ENCODE data around the gene MLLT6. TPM values are rescaled to one million over a fixed set of nuclear protein-coding genes. Genes with fewer than 3 reads are reported as not detected.

Gene MLLT6
- total RNA-seq, 2 donors from 2014 or later, result 232 to 395 TPM

DNA sequence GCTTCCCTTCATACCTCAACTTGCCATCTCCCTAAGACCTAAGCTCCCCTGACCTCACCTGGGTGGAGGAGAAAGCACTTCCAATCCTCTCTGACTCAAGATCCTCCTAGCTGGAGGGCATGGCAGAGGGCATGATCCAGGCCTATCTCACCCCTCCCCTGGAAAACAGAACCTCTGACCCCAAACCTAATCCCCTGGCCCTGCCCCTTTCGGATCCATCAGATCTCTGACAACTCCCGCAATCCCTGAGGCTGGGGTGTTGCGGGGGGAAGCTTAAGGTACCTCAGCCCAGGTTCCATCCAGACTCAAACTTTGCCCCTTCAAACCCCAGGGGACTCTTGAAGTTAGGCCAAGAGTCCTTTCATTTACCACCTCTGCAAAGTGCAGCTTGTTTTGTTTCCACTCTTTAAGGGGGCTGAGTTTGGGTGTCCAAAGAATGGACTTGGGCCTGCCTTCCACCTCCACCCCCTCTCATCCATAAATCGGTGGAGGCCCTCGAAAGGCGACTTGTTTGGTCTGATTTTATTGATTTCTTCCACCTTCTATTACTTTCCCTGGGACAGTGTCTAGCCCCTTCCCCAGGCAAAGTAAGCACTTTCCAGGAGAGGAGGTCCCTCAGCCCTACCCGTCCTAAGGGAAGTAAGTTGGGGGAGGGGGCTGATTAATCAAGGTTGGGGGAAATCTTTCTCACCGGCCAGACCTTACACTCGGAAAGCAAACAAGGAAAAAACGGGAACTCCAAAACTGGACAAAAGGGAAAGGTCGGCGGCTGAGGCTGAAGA is 32.9 kb upstream of the MLLT6 start:
- Mint-ChIP-seq H3K4me3 (peak overlapping the region; percentile 56), H3K9me3 (no peaks in the 10 kb centered on the region), H3K27me3 (peaks cover 28% of the 10 kb centered on the region), H3K36me3 (ENCODE audit: low read depth) (peaks cover 16% of the 10 kb centered on the region), H3K4me1 (peaks cover 28% of the 10 kb centered on the region), H3K27ac (no peak overlapping the region)
- no peak for ATAC-seq (replicated peaks)

DNA sequence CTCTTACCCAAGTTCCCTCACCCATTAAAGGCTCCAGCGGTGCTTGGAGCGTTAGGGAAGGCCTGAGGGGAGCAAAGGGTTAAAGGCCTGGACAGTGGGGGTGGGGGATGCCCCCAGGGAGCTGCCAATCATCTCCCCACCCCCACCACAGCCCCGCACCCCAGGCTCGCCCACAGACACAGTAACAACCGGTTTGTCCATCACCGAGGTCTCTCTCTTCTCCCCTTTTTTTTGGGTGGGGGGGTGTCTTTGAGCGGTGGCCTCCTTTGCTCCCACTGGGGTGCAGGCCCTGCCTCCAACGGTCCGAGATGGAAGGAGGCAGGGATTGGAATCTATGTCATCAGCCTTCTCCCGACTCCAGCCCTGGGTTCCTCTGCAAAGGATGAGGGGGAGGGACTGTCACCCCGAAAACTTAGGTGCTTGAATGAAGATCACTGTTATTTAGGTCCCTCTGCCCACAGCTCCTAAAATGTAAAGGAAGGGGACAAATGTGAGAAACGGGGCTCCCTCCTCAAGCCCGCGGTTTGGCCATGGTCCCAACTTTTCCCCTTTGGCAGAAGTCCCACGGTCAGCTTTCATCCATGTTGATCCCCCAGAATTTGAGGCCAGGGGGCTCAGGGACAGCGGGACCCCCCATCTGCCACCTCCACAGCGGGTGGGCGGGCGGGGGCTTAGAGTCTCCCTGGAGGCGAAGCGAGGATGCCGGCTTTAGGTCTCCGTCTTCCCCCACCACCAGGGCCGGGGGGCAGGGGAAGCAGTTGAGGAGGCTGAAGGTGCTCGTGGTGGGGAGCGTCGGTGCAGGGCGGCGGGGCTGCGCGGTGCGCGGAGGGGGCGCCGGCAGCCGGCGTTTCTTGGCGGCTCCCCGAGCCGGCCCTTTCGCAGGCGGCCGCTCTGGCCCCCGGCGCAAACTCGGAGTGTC is 32.0 kb upstream of the MLLT6 start:
- peaks cover 16% of the 10 kb centered on the region for H3K36me3 Mint-ChIP-seq (ENCODE audit: low read depth)
- H3K27me3 Mint-ChIP-seq, result peaks cover 23% of the 10 kb centered on the region
- H3K27ac Mint-ChIP-seq, result no peak overlapping the region
- peaks cover 28% of the 10 kb centered on the region for H3K4me1 Mint-ChIP-seq
- ATAC-seq (replicated peaks), result no peak
- no peaks in the 10 kb centered on the region for H3K9me3 Mint-ChIP-seq
- peak overlapping the region; percentile 56 for H3K4me3 Mint-ChIP-seq

DNA sequence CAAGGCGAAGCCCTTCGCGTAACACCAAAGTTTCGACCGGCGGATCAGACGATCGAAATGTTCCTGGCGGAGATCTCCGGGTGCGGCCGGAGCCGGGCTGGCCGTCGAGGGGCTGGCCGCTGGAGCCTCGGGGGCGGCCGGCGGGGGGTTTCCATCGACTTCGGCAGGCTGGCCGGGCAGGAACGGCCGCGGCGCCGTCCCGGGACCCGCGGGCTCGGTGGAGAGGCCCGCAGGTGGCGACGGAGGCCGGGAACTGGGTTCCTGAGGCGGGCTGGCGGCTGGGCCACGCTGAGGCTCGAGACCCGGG is 31.4 kb upstream of the MLLT6 start:
- H3K36me3 Mint-ChIP-seq (ENCODE audit: low read depth), result peaks cover 16% of the 10 kb centered on the region
- ATAC-seq (replicated peaks), result no peak
- no peaks in the 10 kb centered on the region for H3K9me3 Mint-ChIP-seq
- peaks cover 17% of the 10 kb centered on the region for H3K27me3 Mint-ChIP-seq
- H3K4me1 Mint-ChIP-seq, result peaks cover 28% of the 10 kb centered on the region
- H3K27ac Mint-ChIP-seq, result no peak overlapping the region
- peak overlapping the region; percentile 15 for H3K4me3 Mint-ChIP-seq

DNA sequence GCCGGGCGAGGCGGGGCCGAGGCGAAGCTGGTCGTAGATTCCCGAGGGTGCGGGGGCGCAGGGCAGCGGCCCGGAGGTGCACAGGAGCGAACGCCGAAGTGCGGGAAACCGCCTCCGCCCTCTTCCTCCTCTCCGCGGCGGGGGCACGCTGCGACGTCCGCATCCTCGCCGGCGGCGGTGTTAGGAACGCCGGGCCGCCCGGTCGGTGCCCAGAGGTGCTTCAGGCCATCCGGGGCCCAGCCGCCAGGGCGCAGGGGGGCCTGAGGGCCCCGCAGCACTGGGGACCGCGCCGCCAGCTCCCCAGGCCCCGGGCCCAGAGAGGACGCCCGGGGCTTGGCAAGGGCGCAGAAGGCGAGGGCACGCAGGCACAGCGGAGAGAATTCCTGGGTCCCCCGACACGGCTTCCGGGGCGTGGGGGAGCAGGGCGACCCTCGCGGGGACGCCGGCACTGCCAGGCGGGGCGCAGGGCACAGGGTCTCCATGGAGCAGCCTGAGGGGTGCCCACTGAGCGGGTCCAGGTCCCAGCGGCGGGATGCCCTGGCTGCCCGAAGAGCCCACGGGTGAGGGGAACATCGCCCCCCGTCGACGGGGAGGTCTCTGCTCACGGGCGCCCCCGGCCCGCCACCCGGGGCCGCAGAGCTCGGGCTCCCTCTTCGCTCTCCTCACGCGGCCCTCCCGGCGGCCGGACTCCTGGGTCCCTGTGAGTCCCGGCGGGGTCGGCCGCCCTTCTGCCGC is 30.9 kb upstream of the MLLT6 start:
- peak overlapping the region; percentile 62 for H3K4me3 Mint-ChIP-seq
- peaks cover 28% of the 10 kb centered on the region for H3K4me1 Mint-ChIP-seq
- peaks cover 12% of the 10 kb centered on the region for H3K27me3 Mint-ChIP-seq
- H3K27ac Mint-ChIP-seq, result no peak overlapping the region
- no peaks in the 10 kb centered on the region for H3K9me3 Mint-ChIP-seq
- peak; percentile 5 for ATAC-seq (replicated peaks)
- H3K36me3 Mint-ChIP-seq (ENCODE audit: low read depth), result peaks cover 16% of the 10 kb centered on the region

DNA sequence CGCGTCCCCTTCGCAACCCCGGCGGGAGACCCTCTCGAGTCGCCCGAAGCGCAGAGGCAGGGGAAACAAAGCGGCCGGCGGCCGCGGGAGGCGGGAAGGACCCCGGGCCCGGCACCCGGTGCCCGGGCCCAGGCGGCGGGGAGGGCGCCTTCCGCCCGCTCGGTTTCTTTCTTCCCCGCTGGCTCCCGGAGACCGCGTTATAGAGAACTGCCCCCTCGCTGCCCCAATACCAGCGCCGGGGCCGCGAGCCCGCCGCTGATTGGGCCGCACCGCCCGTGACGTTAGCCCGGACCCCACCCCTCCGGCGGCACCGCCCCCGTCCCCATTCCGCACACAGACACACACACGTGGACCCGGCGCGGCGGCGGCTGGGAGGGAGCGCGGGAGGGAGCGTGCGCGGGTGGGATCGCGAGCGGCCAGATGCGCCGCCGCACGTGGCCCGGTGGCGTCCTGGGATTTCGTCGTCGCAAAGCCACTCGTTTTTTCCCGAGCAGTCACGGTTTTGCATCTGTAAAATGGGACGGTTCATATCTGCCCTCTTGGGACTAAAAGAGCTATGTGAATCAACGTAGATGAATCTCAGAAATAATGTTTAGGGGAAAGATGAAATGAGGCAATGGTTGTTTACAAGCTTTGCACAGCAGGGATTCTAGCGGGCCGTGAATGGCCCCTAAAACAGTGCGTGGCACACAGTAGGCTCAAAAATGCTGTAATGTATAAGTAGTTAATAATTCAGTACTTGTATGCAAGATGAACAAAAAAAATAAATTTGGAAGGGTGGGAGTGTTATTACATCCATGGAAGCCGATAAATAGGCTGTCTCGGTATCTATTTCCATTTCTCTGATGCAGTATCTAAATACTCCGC is 30.1 kb upstream of the MLLT6 start, which contains the start of gene EPOP:
Gene EPOP (minus strand): TSS at position 209 of the 867 bp plus-strand sequence. CDS start 462 bp downstream, outside the sequence.
- peaks cover 28% of the 10 kb centered on the region for H3K4me1 Mint-ChIP-seq
- peaks cover 16% of the 10 kb centered on the region for H3K36me3 Mint-ChIP-seq (ENCODE audit: low read depth)
- H3K27me3 Mint-ChIP-seq, result peaks cover 5% of the 10 kb centered on the region
- ATAC-seq (replicated peaks), result peak; percentile 85
- no peaks in the 10 kb centered on the region for H3K9me3 Mint-ChIP-seq
- peak within 1 kb of the TSS; percentile 62 for H3K4me3 Mint-ChIP-seq
- H3K27ac Mint-ChIP-seq, result peak within 1 kb of the TSS; percentile 50

DNA sequence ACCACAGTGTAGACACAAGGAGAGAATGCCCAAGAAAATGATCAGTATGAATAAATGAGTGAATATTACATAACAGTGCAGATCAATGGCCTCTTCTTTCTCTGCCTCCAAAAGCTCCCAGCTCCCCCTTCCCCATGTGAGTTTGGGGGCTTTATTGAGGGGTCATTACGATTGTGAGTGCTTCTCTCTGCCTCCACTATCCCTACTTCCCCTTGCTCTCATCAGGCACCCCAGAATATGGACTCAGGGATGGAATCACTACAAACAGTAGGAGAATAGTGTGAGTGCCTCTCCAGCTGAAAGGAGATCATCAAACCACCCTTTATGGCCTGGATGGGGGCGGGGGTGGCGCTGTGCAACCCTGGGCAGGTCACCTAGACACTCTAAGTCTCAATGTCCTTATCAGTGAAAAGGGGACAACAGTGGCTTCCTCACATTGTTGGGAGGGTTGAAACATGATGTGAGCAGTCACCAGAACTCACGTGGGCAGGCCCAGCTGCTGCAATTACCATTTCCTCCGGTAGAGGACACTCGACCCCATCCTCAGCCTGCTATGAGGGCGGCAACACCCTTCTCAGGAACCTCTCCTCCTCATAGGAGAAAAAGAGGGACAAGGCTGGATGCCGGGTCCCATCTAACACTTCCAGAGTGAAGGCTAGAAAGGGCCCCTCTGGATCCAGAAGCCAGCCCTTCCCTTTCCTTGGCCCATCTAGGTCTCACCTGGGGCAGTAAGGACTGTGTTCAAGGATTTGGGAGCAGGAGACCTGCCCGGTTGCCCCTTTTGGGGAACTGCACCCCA is 28.2 kb upstream of the MLLT6 start:
- peak; percentile 62 for ATAC-seq (replicated peaks)
- peak overlapping the region; percentile 83 for H3K27ac Mint-ChIP-seq
- peaks cover 13% of the 10 kb centered on the region for H3K36me3 Mint-ChIP-seq (ENCODE audit: low read depth)
- no peaks in the 10 kb centered on the region for H3K9me3 Mint-ChIP-seq
- H3K4me3 Mint-ChIP-seq, result peak overlapping the region; percentile 62
- H3K27me3 Mint-ChIP-seq, result no peaks in the 10 kb centered on the region
- H3K4me1 Mint-ChIP-seq, result peaks cover 24% of the 10 kb centered on the region

DNA sequence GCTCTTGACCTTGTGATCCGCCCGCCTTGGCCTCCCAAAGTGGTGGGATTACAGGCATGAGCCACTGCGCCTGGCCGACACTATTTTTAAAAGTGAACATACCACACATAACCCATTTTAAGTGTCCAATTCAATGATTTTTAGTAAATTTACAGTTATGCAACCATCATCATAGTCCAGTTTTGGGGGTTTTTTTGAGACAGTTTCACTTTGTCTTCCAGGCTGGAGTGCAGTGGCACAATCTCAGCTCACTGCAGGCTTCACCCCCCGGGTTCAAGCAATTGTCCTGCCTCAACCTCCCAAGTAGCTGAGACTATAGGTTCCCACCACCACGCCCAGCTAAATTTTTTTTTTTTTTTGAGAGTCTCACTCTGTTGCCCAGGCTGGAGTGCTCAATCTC is 27.3 kb upstream of the MLLT6 start:
- peaks cover 3% of the 10 kb centered on the region for H3K36me3 Mint-ChIP-seq (ENCODE audit: low read depth)
- H3K27ac Mint-ChIP-seq, result no peak overlapping the region
- H3K4me3 Mint-ChIP-seq, result peak overlapping the region; percentile 62
- H3K27me3 Mint-ChIP-seq, result no peaks in the 10 kb centered on the region
- ATAC-seq (replicated peaks), result no peak
- peaks cover 22% of the 10 kb centered on the region for H3K4me1 Mint-ChIP-seq
- H3K9me3 Mint-ChIP-seq, result no peaks in the 10 kb centered on the region

DNA sequence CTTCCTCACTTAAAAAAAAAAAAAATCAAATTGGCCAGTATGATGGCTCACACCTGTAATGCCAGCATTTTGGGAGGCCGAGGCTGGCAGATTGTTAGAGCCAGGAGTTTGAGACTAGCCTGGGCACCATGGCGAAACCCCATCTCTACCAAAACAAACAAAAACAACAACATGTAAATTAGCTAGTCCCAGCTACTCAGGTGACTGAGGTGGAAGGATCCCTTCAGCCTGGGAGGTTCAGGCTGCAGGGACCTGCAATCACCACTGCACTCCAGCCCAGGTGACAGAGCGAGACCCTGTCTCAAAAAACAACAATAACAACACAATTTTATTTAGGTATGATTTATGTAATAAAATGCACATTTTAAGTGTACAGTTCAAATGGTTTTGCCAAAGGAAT is 24.0 kb upstream of the MLLT6 start:
- H3K9me3 Mint-ChIP-seq, result no peaks in the 10 kb centered on the region
- peak overlapping the region; percentile 46 for H3K27ac Mint-ChIP-seq
- peaks cover 3% of the 10 kb centered on the region for H3K27me3 Mint-ChIP-seq
- peaks cover 12% of the 10 kb centered on the region for H3K4me1 Mint-ChIP-seq
- ATAC-seq (replicated peaks), result no peak
- no peak overlapping the region for H3K4me3 Mint-ChIP-seq
- no peaks in the 10 kb centered on the region for H3K36me3 Mint-ChIP-seq (ENCODE audit: low read depth)

DNA sequence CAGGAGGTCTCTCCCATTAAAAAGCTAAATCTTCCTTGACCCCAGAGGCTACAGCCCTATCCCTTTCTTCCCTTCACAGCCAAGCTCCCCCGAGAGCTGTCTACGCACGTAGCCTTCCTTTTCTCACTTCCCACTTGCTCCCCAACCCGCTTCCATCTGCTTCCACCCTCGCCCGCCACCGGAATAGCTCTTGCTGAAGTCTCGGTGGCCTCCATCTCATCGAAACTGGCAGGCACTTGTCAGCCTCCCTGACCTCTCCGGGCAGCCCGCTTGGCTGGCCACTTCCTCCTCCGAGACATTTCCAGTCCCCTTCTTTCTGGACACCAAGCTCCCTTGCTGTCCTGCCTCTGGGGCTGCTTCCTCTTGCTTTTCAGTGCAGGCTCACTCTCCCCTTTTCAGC is 19.6 kb upstream of the MLLT6 start:
- no peaks in the 10 kb centered on the region for H3K36me3 Mint-ChIP-seq (ENCODE audit: low read depth)
- no peak overlapping the region for H3K4me3 Mint-ChIP-seq
- H3K27ac Mint-ChIP-seq, result peak overlapping the region; percentile 4
- H3K9me3 Mint-ChIP-seq, result no peaks in the 10 kb centered on the region
- H3K27me3 Mint-ChIP-seq, result peaks cover 8% of the 10 kb centered on the region
- ATAC-seq (replicated peaks), result no peak
- H3K4me1 Mint-ChIP-seq, result peaks cover 9% of the 10 kb centered on the region

DNA sequence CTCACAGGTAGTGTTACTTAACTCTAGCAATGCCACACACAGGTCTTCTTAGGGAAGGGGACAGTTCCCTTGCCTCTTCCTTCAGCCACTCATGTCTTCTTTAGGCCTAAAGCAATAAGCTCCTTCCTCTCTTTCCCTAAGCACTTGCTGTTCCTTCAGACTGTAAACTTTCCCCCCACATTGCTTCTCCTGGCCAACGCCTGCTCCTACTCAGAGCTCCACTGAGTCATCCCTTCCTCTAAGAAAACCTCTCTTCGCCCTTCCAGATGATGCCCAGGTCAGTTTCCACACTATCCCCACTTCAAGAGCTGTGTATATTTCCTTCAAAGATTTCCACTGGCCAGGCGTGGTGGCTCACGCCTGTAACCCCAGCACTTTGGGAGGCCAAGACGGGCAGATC is 17.8 kb upstream of the MLLT6 start:
- Mint-ChIP-seq H3K36me3 (ENCODE audit: low read depth) (no peaks in the 10 kb centered on the region), H3K4me1 (peaks cover 9% of the 10 kb centered on the region), H3K27me3 (peaks cover 8% of the 10 kb centered on the region), H3K4me3 (no peak overlapping the region), H3K27ac (peak overlapping the region; percentile 28), H3K9me3 (no peaks in the 10 kb centered on the region)
- ATAC-seq (replicated peaks), result no peak

DNA sequence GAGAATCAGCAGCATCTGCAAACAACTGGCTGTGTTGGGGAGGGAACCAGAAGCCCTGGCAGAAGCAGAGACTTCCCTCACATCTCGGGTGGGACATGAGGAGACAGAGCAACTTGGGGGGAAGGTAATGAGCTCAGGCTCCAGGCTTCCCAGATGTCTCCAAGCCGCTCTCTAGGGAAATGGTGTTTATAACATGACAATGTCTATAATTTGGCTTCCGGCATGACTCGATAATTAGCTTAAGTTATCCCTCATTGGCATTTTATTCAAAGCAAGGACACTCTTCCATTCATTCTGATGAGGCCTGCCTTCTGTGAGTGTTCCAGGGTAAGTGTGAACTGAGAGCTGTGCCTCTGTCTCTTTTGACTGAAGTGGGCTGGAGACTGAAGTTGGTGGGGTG is 14.7 kb upstream of the MLLT6 start:
- no peaks in the 10 kb centered on the region for H3K9me3 Mint-ChIP-seq
- H3K27ac Mint-ChIP-seq, result peak overlapping the region; percentile 75
- no peaks in the 10 kb centered on the region for H3K36me3 Mint-ChIP-seq (ENCODE audit: low read depth)
- H3K4me1 Mint-ChIP-seq, result peaks cover 9% of the 10 kb centered on the region
- no peak overlapping the region for H3K4me3 Mint-ChIP-seq
- ATAC-seq (replicated peaks), result no peak
- peaks cover 8% of the 10 kb centered on the region for H3K27me3 Mint-ChIP-seq

DNA sequence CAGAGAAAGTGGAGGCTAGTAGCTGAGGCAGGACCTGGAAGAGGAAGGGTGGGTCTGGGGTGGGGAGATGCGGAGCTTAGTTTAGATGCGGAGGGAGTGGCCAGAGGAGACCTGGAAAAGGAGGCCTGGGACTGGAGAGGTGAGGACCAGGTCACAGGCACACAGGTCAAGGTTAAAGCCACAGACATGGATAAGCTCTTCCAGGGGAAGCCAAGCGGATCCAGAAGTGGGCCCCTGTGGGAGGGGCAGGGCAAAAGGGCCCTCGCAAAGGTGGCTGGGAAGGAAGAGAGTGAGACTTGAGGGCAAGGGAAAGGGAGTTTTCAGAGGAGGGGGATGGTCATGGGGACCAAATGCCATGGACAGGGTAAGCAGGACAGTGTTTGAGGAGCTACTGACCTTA is 13.9 kb upstream of the MLLT6 start:
- H3K4me1 Mint-ChIP-seq, result peaks cover 6% of the 10 kb centered on the region
- H3K27me3 Mint-ChIP-seq, result peaks cover 5% of the 10 kb centered on the region
- peak overlapping the region; percentile 75 for H3K27ac Mint-ChIP-seq
- H3K36me3 Mint-ChIP-seq (ENCODE audit: low read depth), result no peaks in the 10 kb centered on the region
- no peaks in the 10 kb centered on the region for H3K9me3 Mint-ChIP-seq
- no peak for ATAC-seq (replicated peaks)
- no peak overlapping the region for H3K4me3 Mint-ChIP-seq

DNA sequence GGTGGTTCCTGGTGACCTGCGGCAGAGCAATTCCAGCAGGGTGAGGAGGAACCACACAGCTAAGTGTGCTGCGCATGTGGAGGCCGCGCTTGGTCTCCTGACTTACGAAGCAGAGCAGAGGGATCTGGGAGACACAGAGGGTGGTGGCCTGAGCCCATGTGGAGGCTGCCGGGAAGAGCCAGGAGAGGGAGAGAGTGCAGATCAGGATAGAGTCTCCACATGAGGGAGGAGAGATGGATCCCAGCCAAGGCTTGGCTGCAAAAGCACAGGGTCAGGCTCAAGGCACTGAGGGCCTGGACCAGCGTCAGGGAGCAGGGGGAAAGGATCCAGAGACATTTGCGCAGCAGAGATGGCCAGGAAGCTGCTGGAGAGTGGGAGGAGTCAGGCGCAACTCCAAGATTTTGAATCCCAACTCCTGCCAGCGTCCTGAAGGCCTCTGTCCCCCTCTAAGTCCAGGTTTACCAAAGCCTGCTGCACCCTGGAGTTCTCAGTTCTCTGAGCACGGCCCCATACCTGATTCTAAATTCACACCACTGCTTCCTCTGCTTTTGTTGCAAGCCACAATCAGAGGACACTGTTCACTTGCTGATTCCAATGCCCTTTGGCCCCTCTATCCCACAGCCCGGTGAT is 11.3 kb upstream of the MLLT6 start:
- H3K9me3 Mint-ChIP-seq, result no peaks in the 10 kb centered on the region
- H3K27ac Mint-ChIP-seq, result no peak overlapping the region
- no peak for ATAC-seq (replicated peaks)

More for the DNA sequence above, 11.3 kb upstream of the MLLT6 start:
- Mint-ChIP-seq H3K27me3 (no peaks in the 10 kb centered on the region), H3K4me1 (peaks cover 18% of the 10 kb centered on the region), H3K36me3 (ENCODE audit: low read depth) (no peaks in the 10 kb centered on the region), H3K4me3 (no peak overlapping the region)
